ENCODE measurements around the gene DYSF.

The DYSF gene

GRCh38 chr2:71596011-71596410 is 142.7 kb downstream of the DYSF start:
- CTCF ChIA-PET: interaction anchor here (0.7 kb wide), 1 partner anchor 50 kb away, joined by 3 read pairs; no protein-coding TSS in a partner anchor
- TF ChIP-seq LEF1 (IDR thresholded peaks at IDR 0.05; ENCODE audit: borderline replicate concordance): no peak
- TF ChIP-seq, protein P1, sequence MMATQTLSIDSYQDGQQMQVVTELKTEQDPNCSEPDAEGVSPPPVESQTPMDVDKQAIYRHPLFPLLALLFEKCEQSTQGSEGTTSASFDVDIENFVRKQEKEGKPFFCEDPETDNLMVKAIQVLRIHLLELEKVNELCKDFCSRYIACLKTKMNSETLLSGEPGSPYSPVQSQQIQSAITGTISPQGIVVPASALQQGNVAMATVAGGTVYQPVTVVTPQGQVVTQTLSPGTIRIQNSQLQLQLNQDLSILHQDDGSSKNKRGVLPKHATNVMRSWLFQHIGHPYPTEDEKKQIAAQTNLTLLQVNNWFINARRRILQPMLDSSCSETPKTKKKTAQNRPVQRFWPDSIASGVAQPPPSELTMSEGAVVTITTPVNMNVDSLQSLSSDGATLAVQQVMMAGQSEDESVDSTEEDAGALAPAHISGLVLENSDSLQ (IDR thresholded peaks at IDR 0.05): no peak
- TF ChIP-seq NFRKB (IDR thresholded peaks at IDR 0.05): no peak
- no peak for TF ChIP-seq FOXM1 (IDR thresholded peaks at IDR 0.05; ENCODE audit: borderline replicate concordance)
- no peak for TF ChIP-seq SP1 (IDR thresholded peaks at IDR 0.05)
- TF ChIP-seq ZNF384 (IDR thresholded peaks at IDR 0.05): no peak
- no peak for TF ChIP-seq ARNT (IDR thresholded peaks at IDR 0.05)
- no peak for TF ChIP-seq CTBP1 (IDR thresholded peaks at IDR 0.05; ENCODE audit: borderline replicate concordance)
- TF ChIP-seq FOXK2 (IDR thresholded peaks at IDR 0.05): no peak
- no peak for TF ChIP-seq SUZ12 (IDR thresholded peaks at IDR 0.05)
- no peak for TF ChIP-seq ELF4 (IDR thresholded peaks at IDR 0.05)
- DNase-seq (ENCODE audit: extremely low spot score): no peak
- POLR2A ChIA-PET: no interaction called here

DNA sequence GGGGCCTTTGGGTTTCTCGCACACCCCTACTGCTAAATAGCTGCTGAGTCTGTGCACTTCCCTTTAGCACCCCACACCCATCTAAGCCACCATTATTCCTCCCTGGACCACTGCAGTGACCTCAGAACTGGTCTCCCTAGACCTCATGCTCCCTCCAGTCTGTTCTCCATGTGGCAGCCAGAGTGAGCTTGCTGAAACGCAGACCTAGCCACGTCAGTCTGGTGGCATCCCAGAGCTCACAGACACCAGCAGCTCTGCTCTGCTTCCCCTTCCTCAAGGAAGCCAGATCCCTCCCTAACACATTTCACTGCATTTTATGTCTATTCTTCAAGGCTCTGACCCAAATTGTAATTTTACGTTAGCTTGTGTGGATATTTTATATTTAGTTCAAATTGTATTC is 144.4 kb downstream of the DYSF start:
- TF ChIP-seq ZNF384 (IDR thresholded peaks at IDR 0.05) (no peak), LEF1 (IDR thresholded peaks at IDR 0.05; ENCODE audit: borderline replicate concordance) (no peak), FOXA1 (IDR thresholded peaks at IDR 0.05) (no peak), CTBP1 (IDR thresholded peaks at IDR 0.05; ENCODE audit: borderline replicate concordance) (no peak), ARNT (IDR thresholded peaks at IDR 0.05) (no peak), NFRKB (IDR thresholded peaks at IDR 0.05) (no peak), HDGF (IDR thresholded peaks at IDR 0.05; ENCODE audit: borderline replicate concordance) (no peak), TARDBP (IDR thresholded peaks at IDR 0.05) (no peak), SP1 (IDR thresholded peaks at IDR 0.05) (no peak), ELF4 (IDR thresholded peaks at IDR 0.05) (no peak), FOXK2 (IDR thresholded peaks at IDR 0.05) (no peak), FOXM1 (IDR thresholded peaks at IDR 0.05; ENCODE audit: borderline replicate concordance) (no peak), BHLHE40 (IDR thresholded peaks at IDR 0.05; ENCODE audit: borderline replicate concordance) (no peak), L3MBTL2 (conservative IDR thresholded peaks at IDR 0.05) (no peak), SUZ12 (IDR thresholded peaks at IDR 0.05) (no peak)
- TF ChIP-seq, protein P1 (IDR thresholded peaks at IDR 0.05): no peak

DNA sequence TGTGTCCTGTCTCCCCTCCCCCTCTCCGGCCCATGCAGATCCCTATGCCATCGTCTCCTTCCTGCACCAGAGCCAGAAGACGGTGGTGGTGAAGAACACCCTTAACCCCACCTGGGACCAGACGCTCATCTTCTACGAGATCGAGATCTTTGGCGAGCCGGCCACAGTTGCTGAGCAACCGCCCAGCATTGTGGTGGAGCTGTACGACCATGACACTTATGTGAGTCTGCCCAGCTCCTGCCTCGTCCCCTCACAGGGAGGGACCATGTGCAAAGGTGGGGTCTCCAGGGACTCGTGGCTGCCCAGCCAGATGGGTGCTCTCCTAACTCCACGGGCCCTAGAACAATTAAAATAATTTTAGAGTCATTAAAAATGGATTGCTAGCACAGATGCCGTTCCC is 145.2 kb downstream of the DYSF start:
- TF ChIP-seq ZNF384 (IDR thresholded peaks at IDR 0.05): no peak
- ChIA-PET POLR2A (no interaction called here), CTCF (no interaction called here)
- no peak for DNase-seq (ENCODE audit: extremely low spot score)

More for the DNA sequence above, 144.4 kb downstream of the DYSF start:
- ChIA-PET POLR2A (no interaction called here), CTCF (no interaction called here)
- no peak for DNase-seq (ENCODE audit: extremely low spot score)

DNA sequence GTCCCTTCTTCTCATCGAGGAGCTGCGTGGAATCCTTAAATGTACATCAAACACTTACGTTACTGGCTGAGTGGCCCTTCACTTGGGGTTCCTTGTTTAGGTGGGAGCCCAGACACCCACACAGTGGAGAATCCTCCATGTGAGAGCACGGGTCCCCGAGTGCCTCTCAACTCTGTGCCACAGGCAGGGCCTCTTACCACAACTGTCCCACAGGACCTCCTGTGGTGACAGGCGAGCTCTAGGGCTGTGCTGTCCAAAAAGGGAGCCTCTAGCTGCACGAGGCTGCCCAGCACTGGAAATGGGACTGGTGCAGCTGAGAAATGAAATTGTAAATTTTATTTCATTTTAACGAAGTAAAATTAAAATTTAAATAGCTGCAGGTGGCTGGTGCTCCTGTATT is 145.7 kb downstream of the DYSF start:
- TF ChIP-seq FOXK2 (IDR thresholded peaks at IDR 0.05) (no peak), TARDBP (IDR thresholded peaks at IDR 0.05) (no peak), CTBP1 (IDR thresholded peaks at IDR 0.05; ENCODE audit: borderline replicate concordance) (no peak), ZNF384 (IDR thresholded peaks at IDR 0.05) (no peak), SP1 (IDR thresholded peaks at IDR 0.05) (no peak), FOXM1 (IDR thresholded peaks at IDR 0.05; ENCODE audit: borderline replicate concordance) (no peak), BHLHE40 (IDR thresholded peaks at IDR 0.05; ENCODE audit: borderline replicate concordance) (no peak), HDGF (IDR thresholded peaks at IDR 0.05; ENCODE audit: borderline replicate concordance) (no peak), NFRKB (IDR thresholded peaks at IDR 0.05) (no peak), ELF4 (IDR thresholded peaks at IDR 0.05) (no peak), LEF1 (IDR thresholded peaks at IDR 0.05; ENCODE audit: borderline replicate concordance) (no peak), L3MBTL2 (conservative IDR thresholded peaks at IDR 0.05) (no peak), FOXA1 (IDR thresholded peaks at IDR 0.05) (no peak)
- TF ChIP-seq, protein P1 (IDR thresholded peaks at IDR 0.05): no peak
- CTCF ChIA-PET: no interaction called here
- DNase-seq (ENCODE audit: extremely low spot score): no peak
- POLR2A ChIA-PET: no interaction called here

DNA sequence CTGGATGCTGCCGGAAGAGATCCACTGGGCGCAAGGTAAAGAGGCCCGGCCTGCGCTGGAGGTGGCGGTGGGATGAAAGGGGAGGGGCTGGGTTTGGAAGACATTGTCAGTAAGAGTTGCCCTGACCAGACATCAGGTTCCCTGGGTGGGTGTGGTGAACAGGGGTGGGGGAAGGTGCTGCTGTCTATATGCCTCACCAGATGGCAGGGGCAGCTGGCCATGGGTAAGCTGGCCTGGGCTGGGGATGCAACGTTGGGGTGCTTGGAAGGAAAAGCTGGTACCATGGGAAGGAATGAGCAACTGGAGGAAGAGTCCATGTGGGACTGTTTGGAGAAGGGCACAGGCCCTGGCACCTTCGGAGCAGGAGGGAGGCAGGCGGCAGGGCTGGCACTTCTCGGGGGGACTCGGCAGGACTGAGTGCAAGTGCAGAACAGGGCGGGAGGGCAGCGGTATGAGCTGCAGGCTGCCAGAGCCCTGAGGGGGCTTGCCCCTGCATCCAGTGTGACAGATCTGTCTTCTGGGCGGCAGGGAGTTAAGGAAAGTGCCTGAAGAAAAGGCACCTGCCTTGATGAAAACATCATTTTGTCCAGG is 146.4 kb downstream of the DYSF start:
- ChIA-PET CTCF (no interaction called here), POLR2A (no interaction called here)
- TF ChIP-seq ZNF384 (IDR thresholded peaks at IDR 0.05): no peak
- no peak for TF ChIP-seq ARNT (IDR thresholded peaks at IDR 0.05)
- TF ChIP-seq L3MBTL2 (conservative IDR thresholded peaks at IDR 0.05): no peak
- no peak for TF ChIP-seq HDGF (IDR thresholded peaks at IDR 0.05; ENCODE audit: borderline replicate concordance)
- TF ChIP-seq, protein P1 (IDR thresholded peaks at IDR 0.05): no peak
- no peak for TF ChIP-seq FOXM1 (IDR thresholded peaks at IDR 0.05; ENCODE audit: borderline replicate concordance)
- TF ChIP-seq ELF4 (IDR thresholded peaks at IDR 0.05): no peak
- TF ChIP-seq FOXA1 (IDR thresholded peaks at IDR 0.05): no peak
- TF ChIP-seq SP1 (IDR thresholded peaks at IDR 0.05): no peak
- TF ChIP-seq NFRKB (IDR thresholded peaks at IDR 0.05): no peak
- TF ChIP-seq FOXK2 (IDR thresholded peaks at IDR 0.05): no peak
- no peak for TF ChIP-seq LEF1 (IDR thresholded peaks at IDR 0.05; ENCODE audit: borderline replicate concordance)
- TF ChIP-seq CTBP1 (IDR thresholded peaks at IDR 0.05; ENCODE audit: borderline replicate concordance): no peak
- no peak for TF ChIP-seq BHLHE40 (IDR thresholded peaks at IDR 0.05; ENCODE audit: borderline replicate concordance)
- no peak for TF ChIP-seq TARDBP (IDR thresholded peaks at IDR 0.05)
- TF ChIP-seq SUZ12 (IDR thresholded peaks at IDR 0.05): no peak
- no peak for DNase-seq (ENCODE audit: extremely low spot score)

DNA sequence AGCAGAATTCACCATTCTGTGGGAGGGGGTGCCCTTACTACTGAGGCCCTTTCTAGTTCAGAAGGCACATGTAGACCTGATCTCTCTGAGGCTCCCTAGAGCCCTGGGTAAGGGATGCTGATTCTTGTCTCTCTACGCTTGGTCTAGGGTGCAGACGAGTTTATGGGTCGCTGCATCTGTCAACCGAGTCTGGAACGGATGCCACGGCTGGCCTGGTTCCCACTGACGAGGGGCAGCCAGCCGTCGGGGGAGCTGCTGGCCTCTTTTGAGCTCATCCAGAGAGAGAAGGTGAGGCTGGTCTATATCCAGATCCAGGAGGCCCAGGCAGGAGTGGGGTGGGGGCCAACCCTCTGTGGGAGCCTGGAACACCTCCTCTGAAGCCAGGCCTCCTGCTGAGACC is 147.2 kb downstream of the DYSF start:
- ChIA-PET POLR2A (no interaction called here), CTCF (no interaction called here)
- DNase-seq (ENCODE audit: extremely low spot score): no peak
- TF ChIP-seq SP1 (IDR thresholded peaks at IDR 0.05): no peak
- TF ChIP-seq FOXK2 (IDR thresholded peaks at IDR 0.05): no peak
- no peak for TF ChIP-seq CTBP1 (IDR thresholded peaks at IDR 0.05; ENCODE audit: borderline replicate concordance)
- no peak for TF ChIP-seq FOXA1 (IDR thresholded peaks at IDR 0.05)
- TF ChIP-seq L3MBTL2 (conservative IDR thresholded peaks at IDR 0.05): no peak
- TF ChIP-seq, protein P1 (IDR thresholded peaks at IDR 0.05): no peak
- TF ChIP-seq ELF4 (IDR thresholded peaks at IDR 0.05): no peak
- TF ChIP-seq SUZ12 (IDR thresholded peaks at IDR 0.05): no peak
- TF ChIP-seq LEF1 (IDR thresholded peaks at IDR 0.05; ENCODE audit: borderline replicate concordance): no peak
- TF ChIP-seq FOXM1 (IDR thresholded peaks at IDR 0.05; ENCODE audit: borderline replicate concordance): no peak
- no peak for TF ChIP-seq ZNF384 (IDR thresholded peaks at IDR 0.05)
- TF ChIP-seq NFRKB (IDR thresholded peaks at IDR 0.05): no peak
- TF ChIP-seq HDGF (IDR thresholded peaks at IDR 0.05; ENCODE audit: borderline replicate concordance): no peak
- no peak for TF ChIP-seq ARNT (IDR thresholded peaks at IDR 0.05)
- TF ChIP-seq TARDBP (IDR thresholded peaks at IDR 0.05): no peak
- TF ChIP-seq BHLHE40 (IDR thresholded peaks at IDR 0.05; ENCODE audit: borderline replicate concordance): no peak
